GM19238 (cell line): ENCODE data around the gene IL31RA.

Source experiments
- DNase-seq: peaks from one replicate; pipeline ENCODE4 v3.0.0; 2011; ENCODE audit warnings: low spot score; ENCODE audit not compliant: insufficient read length

Gene IL31RA

DNA sequence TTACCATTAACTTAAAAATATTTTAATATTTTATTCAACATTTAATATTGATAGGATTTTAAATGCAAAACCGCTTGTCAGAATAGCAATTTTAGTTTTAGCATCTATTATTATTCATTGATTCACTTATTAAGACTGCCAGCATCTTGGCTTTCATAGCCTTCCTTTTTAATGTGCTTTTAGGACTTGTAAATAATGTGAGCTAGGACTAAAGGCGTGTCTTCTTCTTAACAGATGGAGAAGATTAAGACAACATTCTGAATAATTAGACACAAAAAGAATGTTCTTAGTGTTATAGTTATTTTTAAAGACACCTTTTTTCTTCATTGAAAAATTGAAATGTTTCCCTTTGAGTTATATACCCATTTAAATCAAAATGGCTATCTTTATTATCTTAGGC is 6.9 kb downstream of the IL31RA start:
- DNase-seq: no peak

DNA sequence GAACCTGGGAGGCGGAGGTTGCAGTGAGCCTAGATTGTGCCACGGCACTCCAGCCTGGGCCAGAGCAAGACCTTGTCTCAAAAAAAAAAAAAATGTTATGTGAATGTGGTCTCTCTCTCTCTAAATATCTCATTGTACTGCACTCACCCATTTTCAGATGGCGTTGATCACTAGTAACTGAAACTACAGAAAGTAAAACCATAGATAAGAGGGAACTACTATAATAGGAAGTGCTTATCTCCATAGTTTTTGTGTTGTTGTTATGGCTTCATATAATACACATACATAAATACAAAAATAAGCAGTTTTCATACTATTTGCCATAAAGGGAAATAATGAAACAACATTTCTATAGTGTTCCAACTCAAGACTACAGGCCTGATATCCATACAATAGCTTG is 9.1 kb downstream of the IL31RA start:
- DNase-seq: no peak

DNA sequence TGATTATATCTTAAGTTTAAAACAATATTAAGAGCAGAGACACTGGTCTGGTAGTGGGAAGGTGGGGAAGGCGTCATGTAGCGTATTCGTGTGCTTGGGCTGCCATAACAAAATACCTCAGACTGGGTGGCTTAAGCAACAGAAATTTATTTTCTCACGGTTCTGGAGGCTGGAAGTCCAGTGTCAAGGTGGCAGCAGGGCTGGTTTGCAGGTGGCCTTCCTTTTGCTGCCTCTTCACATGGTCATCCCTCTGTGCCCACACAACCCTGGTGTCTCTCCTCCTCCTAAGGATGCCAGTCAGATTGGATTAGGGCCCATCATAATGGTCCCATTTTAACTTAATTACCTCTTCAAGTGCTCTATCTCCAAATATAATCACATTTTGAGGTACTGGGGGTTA is 9.6 kb downstream of the IL31RA start:
- DNase-seq: no peak

DNA sequence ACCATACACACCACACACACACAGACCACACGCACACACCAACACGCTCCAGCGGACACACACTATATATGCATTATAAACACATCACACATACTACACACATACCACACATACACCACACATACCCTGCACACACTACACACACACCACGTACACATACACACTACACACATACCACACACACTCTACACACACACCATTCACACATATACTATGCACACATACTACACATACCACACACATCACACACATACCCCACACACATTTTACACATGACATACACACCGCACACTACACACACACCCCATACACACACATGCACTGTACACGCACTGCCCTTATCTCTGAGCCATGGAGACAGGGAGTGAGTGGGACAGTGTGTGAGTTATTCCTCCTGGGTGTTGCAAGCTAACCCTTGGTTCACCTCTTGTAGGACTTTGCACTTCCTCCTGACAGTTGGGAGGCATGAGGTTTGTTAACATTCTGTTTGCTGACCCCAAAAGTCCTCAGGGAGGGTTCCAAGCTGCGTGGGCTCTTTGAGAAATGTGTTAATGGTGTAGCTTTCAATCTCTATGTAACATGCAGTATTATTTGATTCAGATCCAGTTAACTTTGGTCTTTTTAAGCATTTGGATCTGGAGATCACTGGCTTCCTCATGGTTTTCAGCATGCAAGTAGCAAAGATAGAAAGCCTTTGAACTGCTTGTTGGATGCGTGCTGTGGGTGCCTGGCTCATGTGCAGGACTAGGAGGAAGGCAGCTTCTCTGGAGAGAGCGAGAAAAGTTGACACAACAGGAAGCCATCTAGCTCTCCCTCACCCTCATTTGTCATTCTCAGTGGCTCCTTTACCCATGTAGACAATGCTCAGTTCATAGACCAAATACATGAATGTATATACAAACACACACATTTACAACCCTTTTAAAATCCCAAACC is 13.7 kb downstream of the IL31RA start:
- no peak for DNase-seq

DNA sequence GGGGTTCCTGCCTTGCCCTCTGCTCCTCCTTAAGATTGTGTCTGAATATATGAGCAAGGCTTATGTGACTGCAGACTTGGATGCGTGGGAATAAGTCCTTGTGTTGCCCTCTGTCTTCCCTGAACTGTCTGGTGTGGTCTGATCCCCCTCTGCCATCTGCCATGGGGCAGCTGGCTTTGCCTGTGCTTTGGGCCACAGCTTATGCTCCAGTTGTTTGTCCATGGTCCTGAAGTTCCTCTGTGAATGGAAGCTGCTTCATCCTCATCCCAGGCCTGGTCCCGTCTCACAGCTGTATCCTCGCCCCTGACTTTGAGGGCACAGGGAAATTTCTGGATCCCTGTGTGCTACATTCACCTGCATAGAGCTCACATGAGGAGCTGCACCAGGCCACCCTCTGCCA is 14.7 kb downstream of the IL31RA start:
- DNase-seq: no peak

DNA sequence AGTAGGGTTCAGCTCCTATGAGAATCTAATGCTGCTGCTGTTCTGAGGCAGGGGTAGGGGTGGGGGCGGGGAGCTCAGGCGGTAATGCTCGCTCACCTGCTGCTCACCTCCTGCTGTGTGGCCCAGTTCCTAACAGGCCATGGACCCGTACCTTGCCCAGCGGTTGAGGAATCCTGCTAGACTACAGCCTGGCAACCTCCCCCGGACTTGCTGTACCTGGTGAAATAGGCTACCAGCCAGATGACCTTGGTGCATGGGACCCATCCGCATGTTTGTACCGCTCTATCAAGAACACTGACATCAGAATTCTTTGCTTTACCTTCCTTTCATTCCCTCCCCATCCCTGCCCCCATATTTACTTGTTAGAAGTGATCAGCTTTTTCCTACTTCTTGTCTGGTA is 15.3 kb downstream of the IL31RA start:
- no peak for DNase-seq

DNA sequence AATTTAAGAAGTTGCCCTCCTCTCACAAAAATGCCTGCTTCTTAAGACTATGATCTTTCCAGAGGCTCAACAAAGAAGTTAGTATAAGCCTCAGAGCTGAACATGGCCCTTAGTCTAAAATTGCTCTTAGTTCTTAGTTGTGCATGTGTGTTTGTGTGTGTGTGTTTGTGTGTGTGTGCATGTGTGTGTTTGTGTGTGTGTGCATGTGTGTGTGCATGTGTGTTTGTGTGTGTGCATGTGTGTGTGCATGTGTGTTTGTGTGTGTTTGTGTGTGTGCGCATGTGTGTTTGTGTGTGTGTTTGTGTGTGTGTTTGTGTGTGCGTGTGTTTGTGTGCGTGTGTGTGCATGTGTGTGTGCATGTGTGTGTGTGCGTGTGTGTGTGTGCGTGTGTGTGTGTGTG is 15.8 kb downstream of the IL31RA start:
- DNase-seq: no peak

DNA sequence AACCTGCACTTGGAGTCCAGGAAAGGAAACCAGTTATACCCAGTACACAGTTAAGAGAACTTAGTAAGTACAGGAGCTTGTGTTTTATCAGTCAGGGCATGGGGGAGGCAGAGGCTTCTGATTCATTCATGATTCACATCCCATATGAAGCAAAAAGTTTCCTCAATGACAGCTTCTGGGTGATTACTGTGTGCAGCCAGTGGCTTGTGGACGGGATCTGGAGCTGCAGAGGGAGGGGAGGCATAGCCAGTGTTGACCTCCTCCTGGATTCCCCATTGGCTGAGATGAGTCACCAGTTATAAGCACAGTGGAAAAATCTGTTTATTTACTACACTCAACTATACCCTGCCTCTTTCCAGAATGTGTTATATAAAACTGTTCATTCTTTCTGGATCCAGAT is 17.7 kb downstream of the IL31RA start:
- DNase-seq: no peak

DNA sequence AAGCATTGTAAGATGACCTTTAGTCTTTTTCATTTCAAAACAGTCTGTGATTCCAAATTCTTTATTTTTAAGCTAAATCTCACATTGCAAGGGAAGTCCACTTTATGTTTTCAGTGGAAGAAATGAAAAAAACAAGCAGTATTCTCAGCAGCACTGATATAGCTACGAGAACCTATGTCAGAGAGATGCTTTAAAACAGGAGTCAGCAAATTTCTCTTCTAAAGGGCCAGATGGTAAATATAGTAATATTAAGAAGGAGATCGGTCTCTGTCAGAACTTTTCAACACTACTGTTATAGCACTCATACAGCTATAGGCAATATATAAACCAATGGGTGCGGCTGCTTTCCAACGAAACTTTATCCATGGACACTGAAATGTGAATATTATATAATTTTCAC is 18.7 kb downstream of the IL31RA start:
- DNase-seq: no peak

DNA sequence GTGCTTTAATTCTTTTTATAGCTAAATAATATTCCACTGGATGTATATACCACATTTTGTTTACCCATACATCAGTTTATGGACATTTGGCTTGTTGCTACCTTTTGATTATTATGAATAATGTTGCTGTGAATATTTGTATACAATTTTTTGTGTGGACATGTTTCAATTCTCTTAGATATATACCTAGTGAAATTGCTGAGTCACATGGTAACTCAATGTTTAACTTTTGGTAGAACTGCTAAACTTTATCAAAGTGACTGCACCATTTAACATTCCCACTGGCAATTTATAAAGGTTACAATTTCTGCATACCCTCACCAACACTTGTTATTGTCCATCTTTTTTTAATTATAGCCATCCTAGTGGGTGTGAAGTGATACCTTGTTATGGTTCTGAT is 22.1 kb downstream of the IL31RA start:
- DNase-seq: no peak

DNA sequence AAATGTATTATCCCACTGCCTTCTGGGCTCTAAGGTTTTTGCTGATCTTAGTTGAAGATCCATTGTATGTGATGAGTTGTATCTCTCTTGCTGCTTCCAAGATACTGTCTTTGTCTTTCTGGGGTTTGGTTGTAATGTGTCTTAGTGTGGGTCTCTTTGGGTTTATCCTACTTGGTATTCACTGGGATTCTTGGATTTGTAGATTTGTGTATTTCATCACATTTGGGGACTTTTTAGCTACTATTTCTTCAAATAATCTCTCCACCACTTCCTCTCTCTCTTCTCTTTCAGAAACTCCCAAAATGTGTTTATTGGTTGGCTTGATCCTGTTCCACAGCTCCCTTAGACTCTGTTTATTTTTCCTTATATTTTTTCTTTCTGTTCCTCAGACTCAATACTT is 26.5 kb downstream of the IL31RA start:
- DNase-seq: no peak

DNA sequence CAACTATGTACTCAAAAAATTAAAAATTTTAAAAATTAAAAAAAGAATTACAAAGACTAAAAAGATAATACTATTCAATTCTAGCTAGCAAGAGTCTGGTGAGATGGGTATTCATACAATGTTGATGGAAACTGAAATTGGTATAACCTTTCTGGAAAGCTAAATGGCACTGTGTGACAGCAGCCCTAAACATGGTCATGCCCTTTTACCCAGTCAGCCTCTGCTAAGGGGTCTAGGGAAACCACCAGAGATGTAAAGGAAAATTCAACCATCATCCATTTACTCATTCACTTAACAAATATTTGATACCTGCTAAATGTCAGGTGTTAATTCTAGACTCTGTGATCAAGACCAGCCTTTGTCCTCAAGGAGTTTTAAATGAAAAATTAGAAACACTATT is 29.3 kb downstream of the IL31RA start:
- no peak for DNase-seq

DNA sequence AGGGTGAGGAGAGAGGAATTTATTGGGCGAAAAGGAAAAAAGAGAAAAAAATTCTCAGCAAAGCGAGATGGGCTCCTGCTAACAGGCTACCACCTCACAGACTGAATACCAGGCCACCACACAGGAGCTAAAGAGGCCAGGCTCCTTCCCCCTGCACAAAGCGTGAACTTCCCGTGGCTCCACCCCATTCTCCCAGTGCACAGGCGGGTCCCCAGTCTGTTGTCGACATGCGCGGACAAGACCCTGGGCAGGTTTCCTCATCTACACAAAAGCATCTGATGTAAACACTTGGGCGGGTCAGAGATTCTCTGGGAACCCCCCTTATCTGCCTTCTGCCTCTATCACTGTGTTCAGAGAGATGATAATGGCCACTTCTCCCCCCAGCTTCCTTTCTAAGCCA is 34.2 kb downstream of the IL31RA start:
- no peak for DNase-seq

DNA sequence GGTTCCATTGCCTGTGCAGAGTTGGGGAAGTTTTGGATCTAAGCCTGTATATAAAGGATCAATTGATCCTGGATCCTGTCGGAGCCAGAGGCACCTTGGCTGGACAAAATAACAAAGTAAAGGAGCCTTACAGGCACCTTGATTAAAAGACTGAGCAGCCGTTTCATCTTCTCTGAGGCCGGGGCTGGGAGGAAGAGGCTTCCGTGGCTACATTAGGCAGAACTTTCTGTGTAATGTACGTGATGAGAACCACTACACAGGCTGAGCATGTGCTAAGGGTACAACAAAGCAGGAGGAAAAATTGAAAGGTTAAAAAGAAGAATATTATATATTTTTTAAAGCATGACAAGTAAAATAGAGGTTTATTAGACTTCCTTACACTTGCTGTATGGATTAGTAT is 37.0 kb downstream of the IL31RA start:
- no peak for DNase-seq

DNA sequence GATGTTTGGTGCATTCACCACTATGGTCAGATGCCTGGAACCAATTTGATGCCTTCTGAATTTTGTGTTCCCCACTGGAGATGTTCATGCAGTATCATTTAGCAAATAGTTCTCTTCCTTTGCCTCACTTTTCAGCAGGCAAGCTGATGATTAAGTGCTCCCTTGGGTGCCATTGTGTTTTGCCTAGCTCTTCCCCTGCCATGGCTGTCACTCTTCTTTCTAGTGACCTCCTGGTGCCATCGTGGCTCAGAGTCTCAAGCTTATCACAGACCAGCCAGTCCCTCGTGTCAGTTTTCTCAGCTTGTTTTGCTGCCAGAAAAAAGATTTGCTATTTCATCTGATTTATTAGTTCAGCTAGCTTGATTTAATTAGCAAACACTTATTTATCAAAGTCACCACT is 41.3 kb downstream of the IL31RA start:
- no peak for DNase-seq

DNA sequence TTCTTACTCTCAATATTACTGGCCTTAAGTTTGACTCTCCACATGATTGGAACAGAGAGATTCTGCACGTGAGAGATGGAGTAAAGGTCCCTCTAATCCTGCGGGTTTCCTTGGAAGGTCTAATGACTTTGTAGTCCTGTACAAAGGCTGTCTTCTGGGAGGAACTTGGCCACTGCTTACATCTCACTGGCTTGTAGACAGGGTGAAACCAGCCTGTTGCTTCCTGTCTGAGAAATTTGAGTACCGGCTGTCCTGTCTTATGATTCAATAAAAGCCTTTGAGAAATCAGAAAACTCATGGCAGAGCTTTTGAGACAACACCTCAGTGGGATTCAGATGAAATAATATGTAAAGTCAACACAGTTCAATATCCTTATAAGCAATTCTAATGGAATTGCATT is 43.0 kb downstream of the IL31RA start:
- no peak for DNase-seq

DNA sequence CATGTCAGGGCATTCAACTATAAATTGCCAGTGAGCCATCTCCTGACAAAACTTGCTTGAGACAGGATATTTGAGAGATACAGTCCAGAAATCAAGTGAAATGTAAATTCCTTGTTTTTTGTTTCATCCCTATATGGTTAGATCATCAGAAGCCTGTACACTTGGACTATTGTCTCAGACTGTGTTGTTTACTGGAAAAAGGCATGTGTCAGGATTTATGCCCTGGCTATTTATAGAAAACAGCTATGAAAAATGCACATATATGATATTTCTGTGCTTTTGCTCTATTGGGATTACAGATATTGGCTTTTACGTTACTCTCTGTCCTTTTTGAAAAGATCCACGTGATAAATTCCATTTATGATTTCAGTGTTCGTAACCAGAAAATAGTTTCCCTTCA is 44.2 kb downstream of the IL31RA start:
- DNase-seq: no peak

DNA sequence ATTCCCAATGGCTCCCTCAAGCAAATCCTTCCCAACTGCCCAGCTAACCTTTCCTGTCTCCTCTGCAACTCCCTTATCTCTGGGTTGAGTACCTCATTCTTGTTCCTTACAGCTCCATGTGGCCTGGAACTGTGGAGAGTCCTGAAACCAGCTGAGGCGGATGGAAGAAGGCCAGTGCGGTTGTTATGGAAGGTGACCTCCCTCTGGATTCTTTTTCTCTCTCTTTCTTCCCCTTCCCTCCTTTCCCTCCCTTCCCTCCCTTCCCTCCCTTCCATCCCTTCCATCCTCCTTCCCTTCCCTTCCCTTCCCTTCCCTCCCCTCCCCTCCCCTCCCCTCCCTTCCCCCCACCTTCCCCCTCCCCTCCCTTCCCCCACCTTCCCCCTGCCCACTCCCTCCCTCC is 45.1 kb downstream of the IL31RA start:
- DNase-seq: no peak

DNA sequence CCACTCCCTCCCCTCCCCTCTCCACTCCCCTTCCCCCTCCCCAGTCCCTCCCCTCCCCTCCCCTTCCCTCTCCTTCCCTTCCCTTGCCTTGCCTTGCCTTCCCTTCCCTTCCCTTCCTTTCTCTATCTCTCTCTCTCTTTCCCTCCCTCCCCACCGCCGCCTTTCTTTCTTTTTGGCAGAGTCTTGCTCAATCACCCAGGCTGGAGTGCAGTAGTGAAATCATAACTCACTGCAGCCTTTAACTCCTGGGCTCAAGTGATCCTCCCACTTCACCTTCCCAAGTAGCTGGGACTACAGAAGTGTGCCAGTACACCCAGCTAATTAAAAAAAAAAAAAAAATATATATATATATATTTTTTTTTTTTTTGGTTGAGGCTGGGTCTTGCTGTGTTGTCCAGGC is 45.5 kb downstream of the IL31RA start:
- no peak for DNase-seq

DNA sequence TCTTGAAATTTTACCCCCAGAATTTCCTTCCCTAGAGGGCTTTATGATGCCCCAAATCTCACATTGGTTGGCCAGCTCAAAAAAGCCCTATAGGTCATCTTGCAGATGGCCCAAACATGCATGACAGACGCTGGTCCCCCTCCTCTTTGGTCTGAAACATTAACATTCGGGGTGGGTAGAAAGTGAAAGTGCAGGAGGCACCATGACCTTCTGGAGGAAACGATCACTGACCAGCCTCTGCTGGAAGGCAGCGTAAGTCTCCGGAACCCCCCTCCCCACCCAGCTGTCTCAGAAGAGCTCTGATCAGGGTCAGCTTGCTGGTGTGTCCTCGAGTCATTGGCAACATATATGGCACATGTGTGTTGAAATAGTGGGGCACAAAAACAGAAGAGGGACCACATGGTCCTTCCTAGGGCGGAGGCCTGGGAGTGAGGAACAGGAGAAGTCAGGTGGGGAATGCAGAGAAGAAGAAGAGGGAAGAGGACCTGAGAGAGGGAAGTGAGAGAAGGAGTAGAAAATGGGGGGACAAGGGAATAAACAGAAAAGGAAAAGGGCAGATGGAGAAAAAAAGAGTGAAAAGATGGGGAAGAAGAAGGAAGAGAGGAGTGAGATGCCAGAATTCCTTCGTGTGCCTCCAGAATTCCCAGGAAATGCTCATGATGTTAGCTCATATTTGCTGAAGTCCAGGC is 46.2 kb downstream of the IL31RA start:
- DNase-seq: no peak

DNA sequence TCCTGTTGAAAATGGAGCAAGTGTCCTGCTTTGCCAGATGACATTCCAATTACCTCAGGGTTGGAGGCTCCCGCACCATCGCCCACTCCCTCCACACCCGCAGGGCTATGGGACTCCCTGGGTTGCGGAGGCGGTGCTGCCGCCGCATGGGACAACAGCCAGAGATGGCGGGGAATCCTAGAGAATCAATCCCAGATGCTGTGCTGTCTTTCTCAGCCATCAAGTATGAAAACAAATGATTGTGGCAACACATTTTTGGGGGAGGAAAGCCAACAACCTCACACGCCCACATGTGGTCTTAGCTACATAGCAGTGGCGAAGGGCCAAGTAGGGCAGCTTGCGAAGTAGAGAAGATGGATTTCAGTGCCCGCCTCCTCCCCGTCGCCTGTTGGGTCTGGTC is 46.7 kb downstream of the IL31RA start:
- DNase-seq: no peak

DNA sequence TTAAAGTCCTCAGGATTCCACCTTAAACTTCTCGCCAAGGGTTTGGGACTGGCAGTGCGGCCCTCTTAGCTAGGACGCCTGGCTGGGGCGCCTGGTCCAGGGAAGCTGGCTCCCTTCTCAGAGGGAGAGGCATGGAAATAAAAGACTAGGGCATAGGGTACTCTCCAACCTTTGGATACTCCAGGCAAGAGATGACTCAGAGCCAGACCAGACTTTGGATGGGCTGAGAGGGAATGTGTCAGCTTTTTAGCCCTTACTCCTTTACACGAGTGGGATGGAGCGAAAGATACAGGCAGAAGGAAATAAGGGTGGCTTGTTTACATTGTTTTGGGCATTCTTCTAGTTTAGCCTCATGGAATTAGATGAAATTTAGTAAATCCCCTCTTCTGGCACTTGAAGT is 48.2 kb downstream of the IL31RA start:
- DNase-seq: no peak

DNA sequence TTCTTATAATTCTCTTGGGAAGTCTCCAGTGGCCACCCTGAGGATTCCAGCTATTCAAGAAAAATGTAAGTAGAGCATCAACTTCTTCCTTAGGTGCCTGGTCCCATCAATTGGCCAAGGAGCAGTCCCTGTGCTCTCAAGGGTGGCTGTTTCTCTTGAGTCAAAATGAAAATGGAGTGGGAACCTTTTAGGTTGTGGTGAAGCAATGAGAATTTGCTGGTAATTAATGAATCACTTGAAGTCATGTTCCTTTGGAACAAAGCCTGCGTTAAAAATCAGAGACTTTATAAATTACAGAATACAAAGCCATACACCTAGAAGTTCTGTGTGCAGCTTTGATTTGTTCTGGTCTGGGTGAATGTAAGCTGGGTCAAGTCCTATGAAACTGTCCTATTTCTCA is 48.9 kb downstream of the IL31RA start:
- no peak for DNase-seq
